Limb (tissue), 2 donors: Measurements from ENCODE around the gene EPHA10.

Experiments
- DNase-seq, 2 donors: peaks; one replicate each; pipeline ENCODE4 v3.0.0-alpha.2; 2016; ENCODE audit errors: extremely low spot score in 2 of 2

EPHA10 gene

DNA sequence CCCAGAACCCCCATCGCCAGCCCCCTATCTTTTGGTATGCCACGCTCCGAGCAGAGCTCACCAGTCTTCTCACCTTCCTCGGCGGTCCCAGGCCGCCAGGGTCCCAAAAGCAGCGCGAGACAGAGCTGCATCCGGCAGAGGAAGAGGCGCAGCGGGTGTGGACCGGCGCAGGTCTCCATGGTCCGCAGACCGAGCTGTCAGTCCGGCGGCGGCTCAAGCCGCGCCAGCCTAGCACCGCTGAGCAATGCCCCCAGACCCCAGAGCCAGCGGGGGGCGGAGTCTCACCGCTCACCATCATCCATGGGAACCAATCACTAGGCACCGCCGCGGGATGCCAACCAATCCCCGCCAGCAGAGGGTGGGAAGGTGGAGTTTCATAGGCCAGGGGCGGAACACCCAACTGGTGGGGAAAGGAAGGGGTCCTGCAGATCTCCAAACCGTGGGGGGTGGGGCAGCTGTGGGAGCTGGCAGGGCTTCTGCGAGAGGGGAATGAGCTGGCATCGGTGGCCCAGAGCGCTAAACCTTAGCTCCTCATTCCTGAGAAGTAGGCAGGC, at the start of gene EPHA10:
Gene EPHA10 (minus strand): TSS at position 233 of the 554 bp plus-strand sequence. CDS start 54 bp downstream, at position 179.
- DNase-seq: peak in 1 of 2 donors; percentile 80

DNA sequence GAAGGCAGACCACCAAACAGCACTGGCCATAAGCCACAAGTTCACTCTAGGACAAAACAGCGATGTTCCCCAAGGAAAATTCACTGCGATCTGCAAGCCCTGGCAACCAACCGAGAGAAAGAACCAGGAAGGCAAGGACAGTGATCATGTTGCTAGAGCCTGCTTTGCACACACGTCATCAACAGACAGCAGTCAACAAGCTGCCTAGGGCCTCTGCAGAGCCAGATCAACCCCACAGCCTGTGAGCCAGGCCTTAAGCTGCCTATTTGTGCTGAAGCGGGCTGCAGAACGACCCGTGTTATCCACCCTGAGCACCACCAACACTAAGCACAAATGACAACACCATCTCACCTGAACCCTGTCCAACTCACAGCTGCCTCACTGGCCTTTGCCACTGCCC, 49.3 kb upstream of the EPHA10 start:
- DNase-seq: no peak

- DNase-seq: no peak
Measured at GRCh38 chr1:37813529-37814145, 48.7 kb upstream of the EPHA10 start.

- peak; percentile 54 to 73 for DNase-seq
Measured at GRCh38 chr1:37811027-37811655, 46.2 kb upstream of the EPHA10 start.

- DNase-seq: no peak
Measured at GRCh38 chr1:37809942-37810341, 45.0 kb upstream of the EPHA10 start.

DNA sequence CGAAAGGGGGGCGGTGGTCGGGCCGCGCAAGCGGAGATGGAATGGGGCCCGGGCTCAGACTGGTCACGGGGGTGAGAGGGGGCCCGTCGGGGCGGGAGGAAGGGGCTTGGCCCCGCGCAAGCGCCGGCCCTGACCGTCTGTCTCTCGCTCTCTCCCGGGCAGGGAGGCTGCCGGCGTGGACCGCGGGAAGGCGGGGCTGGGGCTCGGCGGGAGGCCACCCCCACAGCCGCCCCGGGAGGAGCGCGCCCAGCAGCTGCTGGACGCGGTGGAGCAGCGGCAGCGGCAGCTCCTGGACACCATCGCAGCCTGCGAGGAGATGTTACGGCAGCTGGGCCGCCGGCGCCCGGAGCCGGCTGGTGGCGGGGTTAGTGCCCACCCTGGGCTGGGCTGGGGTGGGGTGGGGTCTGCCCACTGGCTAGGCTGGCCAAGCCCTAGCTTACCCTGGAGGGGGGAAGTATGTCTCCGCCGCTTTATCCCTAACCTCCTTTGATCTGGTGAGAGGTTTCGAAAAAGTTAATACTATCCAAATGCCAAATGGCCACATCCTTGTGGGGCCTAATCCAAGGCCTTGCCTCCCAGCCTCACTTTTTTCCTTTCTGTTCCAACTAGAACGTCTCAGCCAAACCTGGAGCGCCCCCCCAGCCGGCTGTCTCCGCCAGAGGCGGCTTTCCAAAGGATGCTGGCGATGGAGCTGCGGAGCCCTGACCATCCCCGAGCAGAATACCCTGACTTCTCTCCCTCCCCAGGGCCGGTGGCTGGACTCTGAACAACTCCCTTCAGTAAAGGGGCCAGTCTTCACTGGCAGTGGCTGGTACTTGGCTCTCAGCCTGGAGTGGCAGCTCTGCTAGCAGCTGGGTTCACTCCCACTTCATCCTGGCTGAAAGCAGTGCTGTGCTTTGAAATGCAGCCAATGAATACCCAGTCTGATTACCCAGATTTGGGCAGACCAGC, 43.7 kb upstream of the EPHA10 start:
- peak; percentile 39 to 75 for DNase-seq

GRCh38 chr1:37807555-37808368, 42.8 kb upstream of the EPHA10 start, which contains the start of the genes C1orf122 and YRDC:
C1orf122 (plus strand) TSS chr1:37807790; CDS start chr1:37808405, 615 bp downstream.
YRDC (minus strand) TSS chr1:37808208; CDS start chr1:37808180, 28 bp downstream.
- DNase-seq: peak; percentile 93 to 97

- DNase-seq: no peak
Measured at GRCh38 chr1:37807220-37807554, 42.3 kb upstream of the EPHA10 start.

DNA sequence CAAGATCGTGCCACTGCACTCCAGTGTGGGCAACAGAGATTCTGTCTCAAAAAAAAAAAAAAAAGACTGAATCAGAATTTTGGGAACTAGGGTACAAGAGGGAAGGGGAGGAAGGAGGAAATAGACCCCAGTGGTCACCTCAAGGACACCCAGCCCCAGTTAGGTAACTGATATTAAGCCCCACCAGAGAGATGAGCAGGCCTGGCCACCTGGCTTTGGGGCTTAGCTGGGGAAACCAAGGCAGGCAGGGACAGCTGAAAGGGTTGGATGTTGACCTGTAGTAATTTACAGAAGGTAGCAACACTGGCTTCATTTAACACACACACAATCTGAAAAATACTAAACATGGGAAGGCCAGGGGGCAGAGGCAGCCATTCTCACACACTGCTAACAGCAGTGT, 37.5 kb upstream of the EPHA10 start:
- no peak for DNase-seq

DNA sequence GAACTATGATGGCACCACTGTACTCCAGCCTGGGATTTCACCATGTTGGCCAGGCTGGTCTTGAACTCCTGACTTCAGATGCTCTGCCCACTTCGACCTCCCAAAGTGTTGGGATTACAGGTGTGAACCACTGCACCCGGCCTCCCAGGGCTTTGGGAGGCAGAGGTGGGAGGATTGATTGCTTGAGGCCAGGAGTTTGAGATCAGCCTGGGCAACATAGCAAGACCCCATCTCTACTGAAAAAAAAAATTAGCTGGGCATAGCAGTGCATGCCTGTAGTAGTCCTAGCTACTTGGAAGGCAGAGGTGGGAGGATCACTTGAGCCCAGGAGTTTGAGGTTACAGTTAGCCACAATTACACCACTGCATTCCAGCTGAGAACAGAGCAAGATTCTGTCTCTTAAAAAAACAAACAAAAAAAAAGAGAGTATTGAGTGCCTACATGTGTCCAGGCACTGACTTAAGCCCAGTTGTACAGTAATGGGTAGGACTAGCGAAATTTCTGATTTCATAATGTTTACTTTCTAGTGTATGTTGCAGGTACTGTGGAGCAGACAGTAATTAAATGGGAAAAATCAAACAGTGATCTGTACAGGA, 32.9 kb upstream of the EPHA10 start:
- DNase-seq: no peak

GRCh38 chr1:37795340-37796125, 30.6 kb upstream of the EPHA10 start:
- DNase-seq: peak; percentile 42 to 82

- no peak for DNase-seq
Measured at GRCh38 chr1:37794372-37795339, 29.7 kb upstream of the EPHA10 start.

GRCh38 chr1:37793773-37794371, 29.0 kb upstream of the EPHA10 start, which contains the start of gene MANEAL:
MANEAL (plus strand) TSS chr1:37793847; CDS start chr1:37794183, 336 bp downstream.
- DNase-seq: peak; percentile 26 to 72

GRCh38 chr1:37792943-37793686, 28.2 kb upstream of the EPHA10 start:
- DNase-seq: peak in 1 of 2 donors; percentile 33

DNA sequence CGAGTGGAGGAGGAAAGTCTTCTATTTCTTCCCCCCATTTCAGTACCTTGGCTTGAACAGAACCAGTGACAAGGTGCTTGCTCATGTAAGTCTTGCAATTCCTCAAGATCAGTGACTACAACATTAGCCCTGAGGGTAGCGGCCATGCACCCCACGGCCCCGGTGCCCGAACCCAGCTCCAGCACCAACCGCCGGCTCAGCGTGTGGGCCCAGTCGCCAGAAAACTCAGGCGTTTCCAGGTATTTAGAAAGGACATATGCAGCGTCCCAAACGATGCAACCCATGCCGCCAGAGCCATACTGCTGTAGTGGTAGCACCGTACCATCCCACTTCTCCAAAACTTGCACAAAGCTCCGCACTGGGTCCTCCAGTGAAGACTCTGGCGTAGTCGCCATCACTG, 17.6 kb upstream of the EPHA10 start:
- DNase-seq: no peak

- no peak for DNase-seq
Measured at GRCh38 chr1:37778654-37779053, 13.7 kb upstream of the EPHA10 start.

DNA sequence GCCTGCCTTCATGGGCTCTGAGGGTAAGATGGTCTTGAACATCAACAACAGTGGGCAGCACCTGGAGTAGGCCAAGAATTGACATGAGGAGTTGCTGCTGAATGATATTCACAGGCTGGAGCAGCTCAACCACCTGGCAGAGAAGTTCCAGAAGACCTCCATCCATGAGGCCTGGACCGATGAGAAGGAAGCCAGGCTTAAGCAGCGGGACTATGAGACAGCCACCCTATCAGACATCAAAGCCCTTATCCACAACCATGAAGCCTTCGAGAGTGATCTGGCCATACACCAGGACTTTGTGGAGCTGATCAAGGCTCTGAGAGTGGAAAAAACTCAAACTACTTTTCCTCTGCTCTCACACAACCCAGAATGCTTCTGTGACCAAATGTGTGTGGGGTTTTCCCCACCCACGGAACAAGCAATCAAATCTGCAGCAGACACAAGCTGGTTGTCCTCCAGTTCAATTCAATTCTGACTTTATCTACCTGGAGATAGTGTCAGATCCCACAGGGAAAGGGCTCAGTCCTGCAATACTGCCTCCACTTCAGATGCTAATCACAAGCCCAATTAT, 12.1 kb upstream of the EPHA10 start:
- no peak for DNase-seq
